Measurements from ENCODE around the gene C13orf46. TPM values are rescaled to one million over a fixed set of nuclear protein-coding genes. Genes with fewer than 3 reads are reported as not detected.

The C13orf46 gene
- total and polyA plus RNA-seq, 2 of the 8 experiments (the other 6 are each of a cell fraction or from before 2014, with no cell fraction given), result 0.23 to 0.28 TPM

DNA sequence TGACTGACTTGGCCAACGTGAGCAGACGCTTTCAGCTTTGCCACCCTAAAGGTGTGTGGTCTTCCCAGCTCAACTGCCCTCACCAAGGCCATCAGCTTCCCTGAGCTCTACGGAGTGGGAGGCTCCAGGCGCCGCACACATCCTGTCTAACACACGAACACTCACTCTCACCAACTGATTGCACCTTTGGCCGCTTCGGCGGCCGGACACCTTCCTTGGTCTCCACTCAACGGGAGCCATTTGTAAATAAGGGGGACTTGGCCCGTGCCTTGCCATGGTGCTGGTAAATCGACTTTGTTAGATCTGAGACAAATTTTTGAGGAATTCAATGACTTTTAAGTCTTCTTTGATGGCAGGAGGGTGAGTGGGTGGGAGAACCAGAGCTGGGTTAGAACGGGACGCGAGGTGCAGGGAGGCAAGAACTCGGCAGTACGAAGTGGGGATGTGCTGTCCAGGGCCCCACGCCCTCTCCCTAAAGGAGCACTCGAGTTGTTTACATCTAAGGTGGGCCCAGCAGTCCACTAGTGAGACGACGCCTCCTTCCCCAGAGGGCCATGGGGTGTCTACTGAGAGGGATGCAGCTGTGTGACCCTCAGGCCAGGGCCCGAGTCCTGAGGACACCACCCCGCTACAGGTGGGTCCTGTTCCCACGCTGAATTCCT is 4.4 kb downstream of the C13orf46 start:
- Histone ChIP-seq H4K5ac (ENCODE audit: insufficient read length, low read depth, low read length) (no peak overlapping the region), H3K56ac (replicated peaks; ENCODE audit: insufficient read length, low read depth, low read length) (no peak overlapping the region), H3K79me1 (ENCODE audit: low read depth, low read length) (no peaks in the 10 kb centered on the region), H3K79me2 (ENCODE audit: control insufficient read depth in 1 of 2, insufficient read depth in 2 of 2, low read length in 2 of 2) (no peaks in the 10 kb centered on the region), H3K9ac (replicated peaks in 1 of 4; ENCODE audit: extremely low read depth in 1 of 4, low read depth in 3 of 4, low read length in 3 of 4) (no peak overlapping the region), H4K91ac (replicated peaks; ENCODE audit: insufficient read length, low read length) (no peak overlapping the region), H4K8ac (ENCODE audit: extremely low read depth, insufficient read depth, low read length) (no peak overlapping the region), H3K27me3 (replicated peaks in 1 of 4; ENCODE audit: control insufficient read depth in 3 of 4, extremely low read depth in 1 of 4, insufficient read depth in 3 of 4, low read length in 3 of 4) (no peaks in the 10 kb centered on the region), H2BK12ac (ENCODE audit: low read depth, low read length) (no peak overlapping the region), H2BK15ac (ENCODE audit: low read length) (no peak overlapping the region), H3K4ac (replicated peaks; ENCODE audit: insufficient read length, low read depth, low read length) (no peak overlapping the region), H2BK20ac (ENCODE audit: low read length) (no peak overlapping the region), H3K9me3 (ENCODE audit: insufficient read depth in 2 of 2, low read depth in 1 of 2, low read length in 1 of 2) (peaks cover 12 to 19% of the 10 kb centered on the region in 2 experiments; a peak in 3 of 4 replicates), H3K14ac (ENCODE audit: insufficient read length) (no peak overlapping the region), H3K18ac (ENCODE audit: extremely low read depth, low read length) (no peak overlapping the region), H2AFZ (ENCODE audit: low read length) (no peak overlapping the region), H3K4me1 (replicated peaks in 1 of 4; ENCODE audit: control insufficient read depth in 3 of 4, insufficient read depth in 4 of 4, low read length in 3 of 4) (no peaks in the 10 kb centered on the region), H3K23me2 (ENCODE audit: low read depth, low read length) (peaks cover 13% of the 10 kb centered on the region; the same call in 1 of the 2 replicates), H3K4me2 (ENCODE audit: insufficient read depth in 1 of 2, low read depth in 2 of 2, low read length in 2 of 2) (no peak overlapping the region), H3K27ac (ENCODE audit: low read depth, low read length) (no peak overlapping the region), H2AK5ac (ENCODE audit: low read depth, low read length) (no peak overlapping the region), H2BK5ac (ENCODE audit: low read depth, low read length) (no peak overlapping the region), H2BK120ac (replicated peaks; ENCODE audit: low read depth, low read length) (no peak overlapping the region), H3K4me3 (ENCODE audit: extremely low read depth in 1 of 4, insufficient read depth in 2 of 4, low read depth in 3 of 4, low read length in 4 of 4) (no peak overlapping the region), H3K36me3 (ENCODE audit: control insufficient read depth in 2 of 4, insufficient read depth in 4 of 4, low read length in 3 of 4) (no peaks in the 10 kb centered on the region), H3K23ac (ENCODE audit: insufficient read length) (no peak overlapping the region), H4K20me1 (replicated peaks in 1 of 2; ENCODE audit: control insufficient read depth in 1 of 2, insufficient read depth in 2 of 2, low read length in 2 of 2) (peaks cover 0 to 8% of the 10 kb centered on the region in 2 experiments)
- CTCF ChIA-PET (ENCODE audit: partially characterized antibody), result interaction anchor here (0.5 to 2.4 kb wide), 5 partner anchors 12 to 150 kb away, joined by 3 to 8 read pairs (median 4); no protein-coding TSS in a partner anchor
- WGBS, 2 experiments (ENCODE audit: extremely low coverage in 1 of 2, insufficient coverage in 1 of 2, insufficient read length in 1 of 2, insufficient replicate concordance in 2 of 2, low coverage in 1 of 2, low lambda C conversion rate in 2 of 2, missing lambda C conversion rate in 1 of 2), result 90% methylated on average over 25 of the region's 25 CpGs; no CpG with 5 or more reads in 1 of the 2 experiments
- FAIRE-seq (no peak), DNase-seq (ENCODE audit: low read depth in 1 of 2, low spot score in 2 of 2) (no peak)
- POLR2A ChIA-PET (ENCODE audit: partially characterized antibody), result interaction anchor here (1.4 kb wide), 1 partner anchor 13 kb away, joined by 5 read pairs; no protein-coding TSS in a partner anchor
- TF ChIP-seq CBX5 (IDR thresholded peaks at IDR 0.05; ENCODE audit: low read depth, low read length), result no peak
- no peak for TF ChIP-seq TBP (IDR thresholded peaks at IDR 0.05; ENCODE audit: low read depth, low read length)
- TF ChIP-seq, protein P1, sequence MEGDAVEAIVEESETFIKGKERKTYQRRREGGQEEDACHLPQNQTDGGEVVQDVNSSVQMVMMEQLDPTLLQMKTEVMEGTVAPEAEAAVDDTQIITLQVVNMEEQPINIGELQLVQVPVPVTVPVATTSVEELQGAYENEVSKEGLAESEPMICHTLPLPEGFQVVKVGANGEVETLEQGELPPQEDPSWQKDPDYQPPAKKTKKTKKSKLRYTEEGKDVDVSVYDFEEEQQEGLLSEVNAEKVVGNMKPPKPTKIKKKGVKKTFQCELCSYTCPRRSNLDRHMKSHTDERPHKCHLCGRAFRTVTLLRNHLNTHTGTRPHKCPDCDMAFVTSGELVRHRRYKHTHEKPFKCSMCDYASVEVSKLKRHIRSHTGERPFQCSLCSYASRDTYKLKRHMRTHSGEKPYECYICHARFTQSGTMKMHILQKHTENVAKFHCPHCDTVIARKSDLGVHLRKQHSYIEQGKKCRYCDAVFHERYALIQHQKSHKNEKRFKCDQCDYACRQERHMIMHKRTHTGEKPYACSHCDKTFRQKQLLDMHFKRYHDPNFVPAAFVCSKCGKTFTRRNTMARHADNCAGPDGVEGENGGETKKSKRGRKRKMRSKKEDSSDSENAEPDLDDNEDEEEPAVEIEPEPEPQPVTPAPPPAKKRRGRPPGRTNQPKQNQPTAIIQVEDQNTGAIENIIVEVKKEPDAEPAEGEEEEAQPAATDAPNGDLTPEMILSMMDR (IDR thresholded peaks at IDR 0.05; ENCODE audit: control extremely low read depth in 1 of 3, insufficient read depth in 1 of 3, low read depth in 1 of 3, low read length in 3 of 3), result no peak
- no peak for TF ChIP-seq SRF (IDR thresholded peaks at IDR 0.05; ENCODE audit: low read depth, low read length)
- TF ChIP-seq RXRA (IDR thresholded peaks at IDR 0.05; ENCODE audit: insufficient read depth, low read depth, low read length), result no peak
- TF ChIP-seq CTBP2 (IDR thresholded peaks at IDR 0.05; ENCODE audit: borderline replicate concordance, insufficient read depth, insufficient read length, low read length), result no peak
- no peak for TF ChIP-seq SIX5 (IDR thresholded peaks at IDR 0.05; ENCODE audit: low read depth, low read length)
- TF ChIP-seq, protein P2, sequence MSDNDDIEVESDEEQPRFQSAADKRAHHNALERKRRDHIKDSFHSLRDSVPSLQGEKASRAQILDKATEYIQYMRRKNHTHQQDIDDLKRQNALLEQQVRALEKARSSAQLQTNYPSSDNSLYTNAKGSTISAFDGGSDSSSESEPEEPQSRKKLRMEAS (IDR thresholded peaks at IDR 0.05), result no peak
- no peak for TF ChIP-seq BRCA1 (IDR thresholded peaks at IDR 0.05; ENCODE audit: low read depth, low read length)
- TF ChIP-seq POLR2AphosphoS5 (IDR thresholded peaks at IDR 0.05; ENCODE audit: low read depth, low read length), result no peak

Data from H1 (cell line).